Measurements from ENCODE around the gene VEGFC. TPM values are rescaled to one million over a fixed set of nuclear protein-coding genes. Genes with fewer than 3 reads are reported as not detected.

Gene VEGFC
- total RNA-seq, 4 donors from 2014 or later, result 34.4 to 58.7 (median 43.0) TPM

- intact Hi-C loops (cut with DNase I), result no loop called here
- no peaks in the 10 kb centered on the region for H3K27me3 ChIP-seq
- H3K9me3 ChIP-seq, result no peaks in the 10 kb centered on the region
- H3K4me3 ChIP-seq (replicated peaks in 1 of 3), result no peak overlapping the region
- 91 to 93% methylated on average over 5 of the region's 5 CpGs for WGBS, 2 donors
- H3K4me1 ChIP-seq, result no peaks in the 10 kb centered on the region
- H3K36me3 ChIP-seq, result no peaks in the 10 kb centered on the region
- no peak for TF ChIP-seq CTCF (IDR thresholded peaks at IDR 0.05)
- DNase-seq, result no peak
- H3K27ac ChIP-seq, result no peak overlapping the region
These were observed 132.2 kb downstream of the VEGFC start for GRCh38 chr4:176660561-176660960.

GRCh38 chr4:176656108-176656507 is 136.6 kb downstream of the VEGFC start:
- Histone ChIP-seq H3K36me3 (no peaks in the 10 kb centered on the region), H3K27ac (no peak overlapping the region), H3K4me3 (replicated peaks in 1 of 3) (no peak overlapping the region), H3K27me3 (no peaks in the 10 kb centered on the region), H3K9me3 (no peaks in the 10 kb centered on the region), H3K4me1 (no peaks in the 10 kb centered on the region)
- no peak for DNase-seq
- TF ChIP-seq CTCF (IDR thresholded peaks at IDR 0.05), result no peak
- TF ChIP-seq POLR2A (IDR thresholded peaks at IDR 0.05), result no peak
- 94 to 98% methylated on average over 3 of the region's 3 CpGs for WGBS, 2 donors
- intact Hi-C loops (cut with DNase I), result no loop called here

GRCh38 chr4:176654565-176655216 is 138.0 kb downstream of the VEGFC start:
- DNase-seq, result no peak
- Histone ChIP-seq H3K4me3 (replicated peaks in 1 of 3) (no peak overlapping the region), H3K27me3 (no peaks in the 10 kb centered on the region), H3K36me3 (no peaks in the 10 kb centered on the region), H3K4me1 (no peaks in the 10 kb centered on the region), H3K27ac (no peak overlapping the region), H3K9me3 (no peaks in the 10 kb centered on the region)
- 81 to 85% methylated on average over 7 of the region's 7 CpGs for WGBS, 2 donors
- no peak for TF ChIP-seq CTCF (IDR thresholded peaks at IDR 0.05)
- no peak for TF ChIP-seq POLR2A (IDR thresholded peaks at IDR 0.05)
- intact Hi-C loops (cut with DNase I), result no loop called here

- DNase-seq, result no peak
- 43 to 52% methylated on average over 1 of the region's 1 CpG for WGBS, 2 donors
- H3K27ac ChIP-seq, result no peak overlapping the region
- TF ChIP-seq POLR2A (IDR thresholded peaks at IDR 0.05) (no peak), CTCF (IDR thresholded peaks at IDR 0.05) (no peak)
- H3K4me1 ChIP-seq, result no peaks in the 10 kb centered on the region
- no peak overlapping the region for H3K4me3 ChIP-seq (replicated peaks in 1 of 3)
- no peaks in the 10 kb centered on the region for H3K27me3 ChIP-seq
- intact Hi-C loops (cut with DNase I), result no loop called here
- H3K36me3 ChIP-seq, result no peaks in the 10 kb centered on the region
- H3K9me3 ChIP-seq, result no peaks in the 10 kb centered on the region
These were observed 139.1 kb downstream of the VEGFC start for GRCh38 chr4:176653401-176654220.

GRCh38 chr4:176646311-176646710 is 146.4 kb downstream of the VEGFC start:
- DNase-seq, result no peak
- Histone ChIP-seq H3K4me3 (replicated peaks in 1 of 3) (no peak overlapping the region), H3K36me3 (no peaks in the 10 kb centered on the region), H3K27me3 (no peaks in the 10 kb centered on the region), H3K4me1 (no peaks in the 10 kb centered on the region), H3K9me3 (no peaks in the 10 kb centered on the region), H3K27ac (no peak overlapping the region)
- TF ChIP-seq POLR2A (IDR thresholded peaks at IDR 0.05) (no peak), CTCF (IDR thresholded peaks at IDR 0.05) (no peak)
- intact Hi-C loops (cut with DNase I), result no loop called here
- 92 to 94% methylated on average over 1 of the region's 1 CpG for WGBS, 2 donors
